Tibial artery (tissue), 4 donors: ENCODE results near the gene RBMXL3.

ENCODE experiments used
- DNase-seq, 2 donors: peaks; one replicate each; pipeline ENCODE4 v3.0.0-alpha.2; 2019
- H3K27ac ChIP-seq, 2 donors: fragments of 200-600 bp; sonication (generic) in 1 of 2; 1 replicate in 1 of 2; 2 replicates in 1 of 2; pipeline ENCODE4 v1.5.1; 2018 to 2019; ENCODE audit warnings: mild to moderate bottlenecking in 1 of 2
- H3K27me3 ChIP-seq, 2 donors: fragments of 200-600 bp; sonication (generic) in 1 of 2; one replicate each; pipeline versions ENCODE4 v1.5.1 to v1.6.0; 2016 to 2019
- H3K36me3 ChIP-seq, 3 donors: fragments of 200-600 bp; sonication (generic) in 2 of 3; one replicate each; pipeline ENCODE4 v1.5.1; 2016 to 2019; ENCODE audit warnings: mild to moderate bottlenecking in 2 of 3
- H3K4me1 ChIP-seq, 4 donors: fragments of 200-600 bp; sonication (generic) in 2 of 4; 1 replicate in 3 of 4; 2 replicates in 1 of 4; pipeline ENCODE4 v1.5.1; 2016 to 2019
- H3K4me3 ChIP-seq, 2 donors: fragments of 200-600 bp; sonication (generic) in 1 of 2; 1 replicate in 1 of 2; 2 replicates in 1 of 2; pipeline ENCODE4 v1.5.1; 2018 to 2019; ENCODE audit warnings: mild to moderate bottlenecking in 2 of 2
- H3K9me3 ChIP-seq, 3 donors: fragments of 200-600 bp; sonication (generic) in 1 of 3; one replicate each; pipeline ENCODE4 v1.5.1; 2016 to 2019
- CTCF ChIP-seq, 2 experiments: fragments of 200-600 bp in 1 of 2; fragments of 450-650 bp in 1 of 2; IDR thresholded peaks; one replicate each; pipeline ENCODE4 v1.5.1; 2017 to 2019; ENCODE audit warnings: antibody characterized with exemption in 2 of 2, mild to moderate bottlenecking in 1 of 2, moderate library complexity in 1 of 2
- intact Hi-C: fragments of 100-400 bp; cut with DNase I; formaldehyde crosslinking; loops from one replicate; pipeline ENCODE4 v1.15.0; 2023; ENCODE audit warnings: low total_unique reads

RBMXL3 gene

GRCh38 chrX:115237056-115237455, 47.8 kb downstream of the RBMXL3 start:
- Histone ChIP-seq H3K4me1 (peaks cover 0 to 4% (median 0%) of the 10 kb centered on the region in 4 donors), H3K27ac (peak overlapping the region in 1 of 2 donors; percentile 42), H3K36me3 (no peaks in the 10 kb centered on the region), H3K27me3 (no peaks in the 10 kb centered on the region), H3K9me3 (no peaks in the 10 kb centered on the region), H3K4me3 (no peak overlapping the region)
- intact Hi-C loops = no loop called here
- TF ChIP-seq CTCF (IDR thresholded peaks at IDR 0.05) = no peak
- DNase-seq = no peak
